ENCODE measurements around the gene SH3PXD2B. TPM values are rescaled to one million over a fixed set of nuclear protein-coding genes. Genes with fewer than 3 reads are reported as not detected.

SH3PXD2B gene
- total RNA-seq, 1 experiment from 2014 or later: 27.5 TPM

GRCh38 chr5:172412724-172413286, 41.5 kb downstream of the SH3PXD2B start:
- no peak overlapping the region for H3K4me2 ChIP-seq (ENCODE audit: low read length)
- no peak overlapping the region for H3K9ac ChIP-seq (ENCODE audit: low read length)
- RAD21 ChIA-PET (ENCODE audit: low non-redundant PET in 1 of 2, low total read pairs in 2 of 2, uncharacterized antibody in 2 of 2, unreplicated experiment in 2 of 2): no interaction called here
- POLR2A ChIA-PET: no interaction called here
- no peaks in the 10 kb centered on the region for H4K20me1 ChIP-seq (ENCODE audit: insufficient read depth)
- TF ChIP-seq CBX3 (IDR thresholded peaks at IDR 0.05; ENCODE audit: low read depth) (no peak), JUND (IDR thresholded peaks at IDR 0.05) (no peak), YY1 (IDR thresholded peaks at IDR 0.05; ENCODE audit: extremely low read depth, insufficient replicate concordance, low read depth, low read length) (no peak), RAD21 (IDR thresholded peaks at IDR 0.05; ENCODE audit: low read depth) (no peak), TCF7L2 (IDR thresholded peaks at IDR 0.05; ENCODE audit: borderline replicate concordance, extremely low read depth, insufficient read depth, insufficient read length) (no peak), POLR2A (IDR thresholded peaks at IDR 0.05; ENCODE audit: borderline replicate concordance, extremely low read depth, insufficient read depth, insufficient read length) (no peak), ZFX (IDR thresholded peaks at IDR 0.05) (no peak), FOSL1 (IDR thresholded peaks at IDR 0.05; ENCODE audit: low read depth) (no peak), EGR1 (IDR thresholded peaks at IDR 0.05; ENCODE audit: low read depth) (no peak), ZNF274 (IDR thresholded peaks at IDR 0.05; ENCODE audit: low read depth, low read length) (no peak), ZBTB33 (IDR thresholded peaks at IDR 0.05; ENCODE audit: extremely low read depth, insufficient replicate concordance, low read length) (no peak), CEBPB (IDR thresholded peaks at IDR 0.05; ENCODE audit: low read depth) (no peak)
- TF ChIP-seq, protein P1, sequence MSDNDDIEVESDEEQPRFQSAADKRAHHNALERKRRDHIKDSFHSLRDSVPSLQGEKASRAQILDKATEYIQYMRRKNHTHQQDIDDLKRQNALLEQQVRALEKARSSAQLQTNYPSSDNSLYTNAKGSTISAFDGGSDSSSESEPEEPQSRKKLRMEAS (IDR thresholded peaks at IDR 0.05): no peak
- TF ChIP-seq, protein P2, sequence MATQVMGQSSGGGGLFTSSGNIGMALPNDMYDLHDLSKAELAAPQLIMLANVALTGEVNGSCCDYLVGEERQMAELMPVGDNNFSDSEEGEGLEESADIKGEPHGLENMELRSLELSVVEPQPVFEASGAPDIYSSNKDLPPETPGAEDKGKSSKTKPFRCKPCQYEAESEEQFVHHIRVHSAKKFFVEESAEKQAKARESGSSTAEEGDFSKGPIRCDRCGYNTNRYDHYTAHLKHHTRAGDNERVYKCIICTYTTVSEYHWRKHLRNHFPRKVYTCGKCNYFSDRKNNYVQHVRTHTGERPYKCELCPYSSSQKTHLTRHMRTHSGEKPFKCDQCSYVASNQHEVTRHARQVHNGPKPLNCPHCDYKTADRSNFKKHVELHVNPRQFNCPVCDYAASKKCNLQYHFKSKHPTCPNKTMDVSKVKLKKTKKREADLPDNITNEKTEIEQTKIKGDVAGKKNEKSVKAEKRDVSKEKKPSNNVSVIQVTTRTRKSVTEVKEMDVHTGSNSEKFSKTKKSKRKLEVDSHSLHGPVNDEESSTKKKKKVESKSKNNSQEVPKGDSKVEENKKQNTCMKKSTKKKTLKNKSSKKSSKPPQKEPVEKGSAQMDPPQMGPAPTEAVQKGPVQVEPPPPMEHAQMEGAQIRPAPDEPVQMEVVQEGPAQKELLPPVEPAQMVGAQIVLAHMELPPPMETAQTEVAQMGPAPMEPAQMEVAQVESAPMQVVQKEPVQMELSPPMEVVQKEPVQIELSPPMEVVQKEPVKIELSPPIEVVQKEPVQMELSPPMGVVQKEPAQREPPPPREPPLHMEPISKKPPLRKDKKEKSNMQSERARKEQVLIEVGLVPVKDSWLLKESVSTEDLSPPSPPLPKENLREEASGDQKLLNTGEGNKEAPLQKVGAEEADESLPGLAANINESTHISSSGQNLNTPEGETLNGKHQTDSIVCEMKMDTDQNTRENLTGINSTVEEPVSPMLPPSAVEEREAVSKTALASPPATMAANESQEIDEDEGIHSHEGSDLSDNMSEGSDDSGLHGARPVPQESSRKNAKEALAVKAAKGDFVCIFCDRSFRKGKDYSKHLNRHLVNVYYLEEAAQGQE (IDR thresholded peaks at IDR 0.05; ENCODE audit: low read depth): no peak
- TF ChIP-seq, protein P3, sequence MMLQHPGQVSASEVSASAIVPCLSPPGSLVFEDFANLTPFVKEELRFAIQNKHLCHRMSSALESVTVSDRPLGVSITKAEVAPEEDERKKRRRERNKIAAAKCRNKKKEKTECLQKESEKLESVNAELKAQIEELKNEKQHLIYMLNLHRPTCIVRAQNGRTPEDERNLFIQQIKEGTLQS (IDR thresholded peaks at IDR 0.05): no peak
- H3K4me1 ChIP-seq (ENCODE audit: control insufficient read depth in 1 of 2, insufficient read depth in 2 of 2, low read length in 2 of 2): no peaks in the 10 kb centered on the region; a peak in 2 of 4 replicates
- no peaks in the 10 kb centered on the region for H3K79me2 ChIP-seq (ENCODE audit: insufficient read depth, low read length)
- H2AFZ ChIP-seq (ENCODE audit: low read depth, low read length, poor library complexity, severe bottlenecking): no peak overlapping the region
- CTCF ChIA-PET: no interaction called here
- BruUV-seq (replicated peaks): no TSS peak
- ATAC-seq: no peak
- no peaks in the 10 kb centered on the region for H3K36me3 ChIP-seq (ENCODE audit: control insufficient read depth in 1 of 2, insufficient read depth in 2 of 2, low read length in 2 of 2)
- no peak overlapping the region for H3K27ac ChIP-seq (ENCODE audit: low read depth, low read length)
- no peaks in the 10 kb centered on the region for H3K9me2 ChIP-seq (ENCODE audit: insufficient read depth)
- no peak overlapping the region for H3K4me3 ChIP-seq (replicated peaks in 1 of 2; ENCODE audit: low read depth in 1 of 2, low read length in 2 of 2)
- no peak for DNase-seq (ENCODE audit: low read depth, low spot score)
- H3K27me3 ChIP-seq (ENCODE audit: insufficient read depth, low read length): no peaks in the 10 kb centered on the region
- H3K9me3 ChIP-seq (ENCODE audit: control insufficient read depth in 1 of 2, insufficient read depth in 1 of 2, low read depth in 1 of 2, low read length in 2 of 2): no peaks in the 10 kb centered on the region
- intact Hi-C loops (cut with micrococcal nuclease): no loop called here

Data from HCT116 (cell line).